Nephron progenitor cell (in vitro differentiated cells): ENCODE data around the gene RPGR.

ENCODE experiments used
- DNase-seq: peaks from one replicate; pipeline ENCODE4 v3.0.0; 2021
- H3K27ac Mint-ChIP-seq: 2 replicates; pipeline ENCODE4 v1.8.0; 2021; ENCODE audit warnings: mild to moderate bottlenecking, moderate library complexity, mixed read lengths
- H3K27me3 Mint-ChIP-seq: 2 replicates; pipeline ENCODE4 v1.8.0; 2021; ENCODE audit warnings: mild to moderate bottlenecking, low read depth, mixed read lengths; ENCODE audit not compliant: poor library complexity
- H3K36me3 Mint-ChIP-seq: 2 replicates; pipeline ENCODE4 v1.8.0; 2021; ENCODE audit warnings: low read depth, mixed read lengths
- H3K4me1 Mint-ChIP-seq: 2 replicates; pipeline ENCODE4 v1.8.0; 2021; ENCODE audit warnings: mixed read lengths
- H3K4me3 Mint-ChIP-seq: 2 replicates; pipeline ENCODE4 v1.8.0; 2021; ENCODE audit warnings: mild to moderate bottlenecking, moderate library complexity, mixed read lengths
- H3K9me3 Mint-ChIP-seq: 2 replicates; pipeline ENCODE4 v1.8.0; 2021; ENCODE audit warnings: mild to moderate bottlenecking, moderate library complexity, mixed read lengths
- TF ChIP-seq, protein P1 (sequence below): fragments of 200-600 bp; sonication (generic); IDR thresholded peaks from 2 replicates; pipeline ENCODE4 v1.5.0; 2021; ENCODE audit warnings: antibody characterized with exemption

RPGR gene

DNA sequence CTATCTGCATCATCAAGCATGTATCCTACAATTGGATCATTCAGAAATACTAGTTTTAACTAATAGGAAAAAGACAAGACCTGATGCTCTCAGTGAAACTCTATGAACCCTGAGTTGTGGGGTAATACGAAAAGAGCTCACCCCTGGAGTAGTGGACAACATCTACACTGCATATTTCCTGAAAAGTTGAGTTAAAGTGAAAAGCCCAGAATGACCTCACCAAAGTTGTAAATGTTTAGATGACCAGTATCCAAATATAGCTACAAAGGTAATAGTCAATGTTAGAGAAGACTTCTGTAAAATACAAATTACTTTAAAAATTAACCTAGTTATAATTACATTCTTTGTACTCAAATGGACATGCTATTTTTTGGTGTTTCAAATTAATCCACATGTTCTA, 53.9 kb downstream of the RPGR start:
- Mint-ChIP-seq H3K4me3 (no peak overlapping the region), H3K4me1 (no peaks in the 10 kb centered on the region), H3K9me3 (peaks cover 12% of the 10 kb centered on the region), H3K27ac (no peak overlapping the region), H3K36me3 (peaks cover 20% of the 10 kb centered on the region), H3K27me3 (no peaks in the 10 kb centered on the region)
- TF ChIP-seq, protein P1, sequence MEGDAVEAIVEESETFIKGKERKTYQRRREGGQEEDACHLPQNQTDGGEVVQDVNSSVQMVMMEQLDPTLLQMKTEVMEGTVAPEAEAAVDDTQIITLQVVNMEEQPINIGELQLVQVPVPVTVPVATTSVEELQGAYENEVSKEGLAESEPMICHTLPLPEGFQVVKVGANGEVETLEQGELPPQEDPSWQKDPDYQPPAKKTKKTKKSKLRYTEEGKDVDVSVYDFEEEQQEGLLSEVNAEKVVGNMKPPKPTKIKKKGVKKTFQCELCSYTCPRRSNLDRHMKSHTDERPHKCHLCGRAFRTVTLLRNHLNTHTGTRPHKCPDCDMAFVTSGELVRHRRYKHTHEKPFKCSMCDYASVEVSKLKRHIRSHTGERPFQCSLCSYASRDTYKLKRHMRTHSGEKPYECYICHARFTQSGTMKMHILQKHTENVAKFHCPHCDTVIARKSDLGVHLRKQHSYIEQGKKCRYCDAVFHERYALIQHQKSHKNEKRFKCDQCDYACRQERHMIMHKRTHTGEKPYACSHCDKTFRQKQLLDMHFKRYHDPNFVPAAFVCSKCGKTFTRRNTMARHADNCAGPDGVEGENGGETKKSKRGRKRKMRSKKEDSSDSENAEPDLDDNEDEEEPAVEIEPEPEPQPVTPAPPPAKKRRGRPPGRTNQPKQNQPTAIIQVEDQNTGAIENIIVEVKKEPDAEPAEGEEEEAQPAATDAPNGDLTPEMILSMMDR = no peak
- no peak for DNase-seq

DNA sequence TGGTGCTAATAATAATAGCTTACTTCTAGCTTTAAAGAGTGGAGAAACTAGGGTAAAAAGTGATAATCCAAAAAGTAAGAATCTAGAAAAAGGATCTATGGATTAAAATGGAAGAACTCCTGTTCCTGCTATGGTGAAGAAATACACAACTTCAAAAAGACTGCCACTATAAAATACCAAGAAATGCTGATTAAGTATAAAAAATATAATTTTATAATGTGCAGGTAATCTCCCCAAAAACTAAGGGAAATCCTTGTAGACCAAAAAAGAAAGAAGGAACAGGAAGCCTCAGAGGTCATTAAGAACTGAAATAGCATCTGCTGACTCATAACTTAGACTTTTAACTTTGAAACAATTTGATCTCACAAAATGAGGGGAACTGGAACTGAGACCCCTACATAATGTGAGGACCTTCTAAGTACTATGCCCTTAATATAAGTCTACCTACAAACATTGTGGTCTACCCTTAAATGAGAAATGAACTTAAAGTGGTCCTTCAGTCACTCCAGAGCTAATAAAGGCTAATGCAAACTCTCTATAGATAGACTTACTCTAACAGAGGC, 56.1 kb downstream of the RPGR start:
- Mint-ChIP-seq H3K27me3 (no peaks in the 10 kb centered on the region), H3K4me3 (no peak overlapping the region), H3K36me3 (peaks cover 28% of the 10 kb centered on the region), H3K9me3 (peaks cover 10% of the 10 kb centered on the region), H3K4me1 (no peaks in the 10 kb centered on the region), H3K27ac (no peak overlapping the region)
- TF ChIP-seq, protein P1 = no peak
- DNase-seq = no peak

DNA sequence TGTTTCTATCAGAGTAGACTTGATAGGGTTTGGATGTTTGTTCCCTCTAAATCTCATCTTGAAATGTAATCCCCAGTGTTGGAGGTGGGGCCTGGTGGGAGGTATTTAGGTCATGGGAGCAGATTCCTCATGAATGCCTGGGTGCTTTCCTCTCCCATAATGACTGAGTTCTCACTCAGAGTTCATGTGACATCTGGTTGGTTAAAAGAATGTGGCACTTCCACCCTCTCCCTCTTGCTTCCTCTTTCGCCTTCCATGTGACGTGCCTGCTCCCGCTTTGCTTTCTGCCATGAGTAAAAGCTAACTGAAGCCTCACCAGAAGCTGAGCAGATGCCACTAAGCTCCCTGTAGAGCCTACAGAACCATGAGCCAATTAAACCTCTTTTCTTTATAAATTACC, 59.3 kb downstream of the RPGR start:
- Mint-ChIP-seq H3K4me3 (no peak overlapping the region), H3K9me3 (peaks cover 24% of the 10 kb centered on the region), H3K36me3 (peaks cover 27% of the 10 kb centered on the region), H3K27me3 (no peaks in the 10 kb centered on the region), H3K27ac (no peak overlapping the region), H3K4me1 (no peaks in the 10 kb centered on the region)
- no peak for DNase-seq
- TF ChIP-seq, protein P1 = no peak

DNA sequence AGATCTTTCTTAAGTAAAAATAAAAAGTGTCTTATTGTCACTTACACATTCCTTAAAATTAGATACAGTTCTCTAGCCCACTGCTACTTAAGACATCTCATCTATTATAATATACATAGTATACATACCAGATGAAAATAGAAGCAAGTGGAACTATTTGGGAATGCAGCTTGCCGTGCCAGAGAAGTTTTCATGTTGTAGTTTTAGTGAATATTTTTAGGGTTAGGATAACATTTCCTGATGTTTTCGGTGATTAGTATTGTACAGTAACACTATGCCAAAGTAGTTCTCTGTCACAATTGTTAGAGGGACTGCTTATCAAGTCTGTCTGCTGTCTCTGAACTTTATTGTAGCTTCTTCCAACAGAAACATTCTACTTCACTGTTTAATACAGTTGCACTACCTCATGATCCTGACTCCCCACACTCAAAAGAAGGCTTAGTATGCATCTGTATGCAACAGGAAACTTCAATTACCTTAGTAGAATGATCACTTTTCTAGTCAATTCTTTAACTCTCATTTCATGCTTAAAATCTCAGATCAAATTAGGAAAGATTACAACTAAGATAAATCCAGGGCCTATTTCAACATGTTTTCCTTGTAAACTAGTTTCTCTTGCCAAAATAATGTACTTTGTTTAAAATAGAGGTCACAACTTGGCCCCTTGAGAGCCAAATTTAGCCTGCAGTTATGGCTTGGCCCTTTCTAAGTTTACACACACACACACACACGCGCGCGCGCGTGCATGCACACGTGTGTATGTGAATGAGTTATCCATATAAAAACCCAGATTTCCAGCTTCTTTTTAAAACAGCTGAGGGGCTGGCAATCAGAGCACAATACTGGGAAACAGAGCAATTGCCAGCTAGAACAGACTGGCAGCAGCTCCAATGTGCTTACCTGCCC, 64.3 kb downstream of the RPGR start:
- Mint-ChIP-seq H3K27ac (no peak overlapping the region), H3K9me3 (peaks cover 29% of the 10 kb centered on the region), H3K27me3 (no peaks in the 10 kb centered on the region), H3K36me3 (peaks cover 3% of the 10 kb centered on the region), H3K4me1 (no peaks in the 10 kb centered on the region), H3K4me3 (no peak overlapping the region)
- TF ChIP-seq, protein P1 = no peak
- no peak for DNase-seq

DNA sequence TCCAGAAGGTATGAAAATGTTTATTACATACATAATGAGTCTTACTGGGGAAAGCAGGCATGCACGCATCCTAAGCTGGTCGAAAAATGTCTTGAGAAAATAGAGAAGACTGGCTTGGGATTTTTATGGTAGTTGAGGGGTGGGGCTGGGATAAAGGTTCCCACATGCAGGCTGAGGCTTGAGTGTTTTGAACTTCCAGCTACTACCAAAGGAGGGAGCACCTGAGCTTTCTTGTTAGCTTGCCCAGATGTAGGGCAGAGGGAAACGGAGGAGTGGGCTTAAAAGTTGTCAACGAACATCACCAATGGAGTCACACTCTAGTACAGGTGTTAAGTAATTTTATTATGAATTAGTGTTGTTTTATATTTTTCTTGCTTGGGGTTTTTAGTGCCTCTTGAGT, 67.1 kb downstream of the RPGR start:
- no peaks in the 10 kb centered on the region for H3K4me1 Mint-ChIP-seq
- no peak overlapping the region for H3K4me3 Mint-ChIP-seq
- no peak overlapping the region for H3K27ac Mint-ChIP-seq
- DNase-seq = peak; percentile 6
- H3K36me3 Mint-ChIP-seq = no peaks in the 10 kb centered on the region
- TF ChIP-seq, protein P1 = peak; percentile 15
- peaks cover 5% of the 10 kb centered on the region for H3K27me3 Mint-ChIP-seq
- peaks cover 37% of the 10 kb centered on the region for H3K9me3 Mint-ChIP-seq
